GM19468 (cell line): Measurements from ENCODE around the gene ATP8A2.
A peak's percentile ranks its signal among the peaks of the same experiment; 100 is the strongest.

Experiments used
- ATAC-seq: cut with Tn5 transposase; IDR thresholded peaks from one replicate; pipeline ENCODE4 v1.9.1; 2021; ENCODE audit warnings: mild to moderate bottlenecking, moderate library complexity, moderate number of reproducible peaks; ENCODE audit not compliant: unreplicated experiment; ENCODE audit errors: extremely low read depth

Gene ATP8A2

DNA sequence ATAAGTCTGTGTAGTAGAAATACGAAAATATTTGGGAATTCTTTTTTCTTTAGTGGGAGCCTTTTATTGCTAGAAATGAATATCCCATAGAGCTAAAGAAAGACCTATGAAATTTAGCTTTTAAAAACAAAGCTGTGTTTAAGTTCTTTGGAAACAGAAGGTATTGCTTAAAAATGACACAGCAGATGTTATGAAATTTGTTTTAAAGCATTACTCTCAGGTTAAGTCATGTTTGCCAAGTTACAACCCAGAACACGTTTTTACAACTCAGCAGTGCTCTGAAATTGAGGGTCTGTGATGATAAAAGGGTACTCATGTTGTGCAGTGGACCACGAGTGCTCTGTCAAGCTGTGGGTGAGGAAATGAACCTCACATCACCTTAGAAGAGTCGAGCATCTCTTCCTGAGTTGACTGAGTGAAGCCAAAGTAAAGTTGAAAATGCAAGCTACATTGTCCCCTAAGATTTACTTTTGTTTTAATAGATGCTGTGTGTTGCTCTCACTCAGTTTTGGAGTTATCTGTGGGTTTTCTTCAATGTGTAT lies 519.0 kb downstream of the ATP8A2 start:
- no peak for ATAC-seq

GRCh38 chr13:25898991-25899390 lies 527.2 kb downstream of the ATP8A2 start:
- no peak for ATAC-seq

- no peak for ATAC-seq
These were observed 527.7 kb downstream of the ATP8A2 start for GRCh38 chr13:25899464-25899863.

- no peak for ATAC-seq
These were observed 528.2 kb downstream of the ATP8A2 start for GRCh38 chr13:25899952-25900351.

- peak; percentile 52 for ATAC-seq
These were observed 529.9 kb downstream of the ATP8A2 start for GRCh38 chr13:25901460-25902376.

DNA sequence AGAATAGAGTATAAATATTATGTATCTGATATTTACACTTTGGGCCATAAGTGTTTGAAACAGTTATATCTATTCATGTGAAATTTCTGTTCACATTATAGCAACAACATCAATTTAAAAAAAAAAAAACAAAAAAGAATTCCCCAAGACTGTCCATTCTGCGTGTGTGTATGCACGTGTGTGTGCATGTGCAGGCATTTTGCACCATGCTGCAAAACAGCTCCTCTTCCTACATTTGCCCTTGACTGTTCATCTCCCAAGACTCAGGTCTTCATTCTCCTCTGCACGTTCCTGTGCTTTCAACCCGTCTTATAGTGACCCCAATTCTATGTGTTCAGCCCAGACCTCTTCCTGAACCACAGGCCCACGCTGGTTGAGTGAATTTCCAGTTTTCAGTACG lies 530.7 kb downstream of the ATP8A2 start:
- ATAC-seq, result no peak

GRCh38 chr13:25902891-25903341 lies 531.1 kb downstream of the ATP8A2 start:
- ATAC-seq, result no peak

GRCh38 chr13:25904830-25905229 lies 533.1 kb downstream of the ATP8A2 start:
- ATAC-seq, result no peak

GRCh38 chr13:25905611-25906010 lies 533.8 kb downstream of the ATP8A2 start:
- no peak for ATAC-seq

DNA sequence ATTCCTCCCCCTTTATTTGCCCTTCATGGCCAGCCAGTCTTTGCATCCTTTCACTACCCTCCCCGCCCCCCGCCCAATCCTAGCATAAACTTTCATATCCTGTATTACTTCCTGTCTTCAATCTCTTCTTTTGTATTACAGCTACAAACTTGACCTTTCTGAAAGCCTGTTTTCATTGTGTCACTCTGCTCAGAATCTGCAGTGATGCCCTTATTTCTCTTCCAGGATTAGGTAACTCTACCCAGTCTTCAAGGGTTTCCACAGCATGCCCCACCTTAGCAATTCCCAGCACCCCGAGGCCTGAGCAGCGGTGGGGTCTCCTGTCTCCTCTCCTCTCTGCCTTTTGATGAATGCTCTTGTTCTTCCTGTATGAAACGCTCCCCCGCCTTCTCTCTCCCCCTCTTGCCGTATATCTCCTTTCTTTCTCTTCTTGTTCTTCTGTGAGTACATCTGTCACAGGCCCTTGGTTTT lies 534.5 kb downstream of the ATP8A2 start:
- ATAC-seq, result no peak

DNA sequence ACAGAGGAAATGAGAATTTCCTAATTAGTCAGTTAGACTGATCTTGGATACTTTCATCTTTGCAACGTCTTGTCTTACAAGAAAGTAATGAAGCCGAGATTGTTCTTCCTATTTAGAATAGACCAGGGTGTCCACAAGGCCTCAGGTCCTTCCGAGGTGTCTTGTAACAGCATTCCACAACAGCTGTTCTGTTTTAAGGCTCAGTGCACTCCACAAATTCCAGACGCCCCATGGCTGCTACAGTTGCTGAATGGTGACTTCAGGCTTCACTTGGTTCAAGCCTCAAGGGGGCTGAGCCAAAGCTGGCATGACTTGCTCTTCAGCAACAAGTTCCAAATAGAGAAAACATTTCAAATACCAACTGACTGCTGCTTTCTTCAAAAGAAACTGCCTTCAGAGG lies 536.6 kb downstream of the ATP8A2 start:
- no peak for ATAC-seq

GRCh38 chr13:25910243-25910642 lies 538.5 kb downstream of the ATP8A2 start:
- no peak for ATAC-seq

DNA sequence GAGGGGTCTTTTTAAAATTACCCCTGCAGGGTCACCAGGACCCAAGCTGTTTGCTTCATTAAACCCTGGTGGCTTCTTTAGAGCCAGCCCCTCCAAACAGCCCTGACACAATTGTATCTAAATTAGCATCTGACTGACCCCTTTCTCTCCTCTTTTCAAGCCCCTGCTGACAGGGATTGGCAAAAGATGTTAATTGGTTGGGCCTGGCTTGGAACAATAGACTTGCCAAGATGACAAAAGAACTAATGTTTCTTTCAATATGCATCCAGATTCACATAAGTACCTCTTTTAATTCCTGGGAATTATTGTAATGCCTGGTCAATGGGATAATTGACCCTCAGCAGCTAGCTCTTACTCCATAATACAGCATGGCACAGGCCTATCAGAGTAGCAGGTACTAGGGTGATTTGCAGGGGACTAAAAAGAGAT lies 539.2 kb downstream of the ATP8A2 start:
- ATAC-seq, result no peak

GRCh38 chr13:25912961-25913360 lies 541.2 kb downstream of the ATP8A2 start:
- ATAC-seq, result no peak

DNA sequence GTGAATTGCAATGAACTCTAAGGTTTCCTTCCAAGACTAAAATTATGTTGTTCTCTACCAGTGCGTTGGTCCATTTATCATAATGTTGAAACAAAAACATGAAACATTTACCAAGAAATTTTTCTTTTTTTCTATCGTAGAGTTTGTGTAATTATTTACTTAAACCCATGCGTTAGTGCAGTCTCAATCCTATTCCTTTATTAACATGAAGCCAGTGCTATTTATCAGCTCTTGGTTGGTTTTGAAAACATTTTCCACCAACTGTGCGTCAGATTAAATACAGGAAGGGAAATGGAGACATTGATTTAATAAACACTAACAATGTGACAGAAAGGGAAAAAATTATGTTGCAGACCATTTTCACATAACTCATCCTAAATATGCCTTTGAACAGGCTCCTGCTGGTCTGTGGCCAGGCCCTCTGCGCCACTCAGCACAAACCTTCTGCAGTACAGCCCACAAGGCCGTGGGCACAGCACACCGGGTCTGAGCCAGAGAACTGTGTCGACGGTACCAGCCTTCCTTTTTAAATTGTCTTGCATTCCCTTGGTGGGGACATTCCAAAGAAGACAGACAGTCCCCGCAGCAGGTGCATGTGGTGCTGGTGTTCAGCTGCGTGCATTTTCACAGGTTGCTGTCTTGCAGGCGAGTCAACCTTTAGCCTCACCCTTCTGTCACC lies 544.2 kb downstream of the ATP8A2 start:
- no peak for ATAC-seq

DNA sequence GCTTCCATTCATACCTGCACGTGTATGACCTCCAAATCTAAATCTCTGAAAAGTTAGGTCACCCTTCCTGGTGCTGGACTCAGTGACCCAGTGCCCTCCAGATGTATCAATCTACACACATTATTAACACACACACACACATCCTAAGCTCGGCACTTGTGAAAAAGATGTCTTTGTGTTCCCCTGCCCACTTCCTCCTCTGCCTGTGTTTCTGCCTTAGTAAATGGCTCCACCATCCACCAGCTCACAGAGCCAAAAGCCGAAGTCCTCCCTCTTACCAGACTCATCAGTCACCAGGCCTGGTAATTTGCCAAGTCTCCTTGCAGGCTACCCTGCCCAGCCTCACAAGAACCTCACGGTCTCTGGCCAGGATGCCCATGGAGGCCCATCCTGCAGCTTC lies 548.5 kb downstream of the ATP8A2 start:
- no peak for ATAC-seq

DNA sequence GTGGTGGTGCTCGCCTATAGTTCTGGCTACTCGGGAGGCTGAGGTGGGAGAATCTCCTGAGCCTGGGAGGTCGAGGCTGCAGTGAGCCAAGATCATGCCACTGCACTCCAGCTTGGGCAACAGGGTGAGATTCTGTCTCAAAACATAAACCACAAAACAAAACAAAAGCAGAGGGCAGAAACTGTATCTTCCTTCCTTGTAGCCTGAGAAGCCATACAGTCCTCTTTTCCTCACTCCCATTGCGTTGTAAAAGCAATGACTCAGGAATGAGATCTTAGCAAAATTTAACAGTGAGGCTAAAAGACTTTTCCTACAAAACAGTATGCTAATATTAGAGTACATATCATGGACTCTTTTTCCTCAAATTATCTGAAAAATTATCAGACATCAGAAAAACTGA lies 549.2 kb downstream of the ATP8A2 start:
- no peak for ATAC-seq

GRCh38 chr13:25922376-25922775 lies 550.6 kb downstream of the ATP8A2 start:
- no peak for ATAC-seq

DNA sequence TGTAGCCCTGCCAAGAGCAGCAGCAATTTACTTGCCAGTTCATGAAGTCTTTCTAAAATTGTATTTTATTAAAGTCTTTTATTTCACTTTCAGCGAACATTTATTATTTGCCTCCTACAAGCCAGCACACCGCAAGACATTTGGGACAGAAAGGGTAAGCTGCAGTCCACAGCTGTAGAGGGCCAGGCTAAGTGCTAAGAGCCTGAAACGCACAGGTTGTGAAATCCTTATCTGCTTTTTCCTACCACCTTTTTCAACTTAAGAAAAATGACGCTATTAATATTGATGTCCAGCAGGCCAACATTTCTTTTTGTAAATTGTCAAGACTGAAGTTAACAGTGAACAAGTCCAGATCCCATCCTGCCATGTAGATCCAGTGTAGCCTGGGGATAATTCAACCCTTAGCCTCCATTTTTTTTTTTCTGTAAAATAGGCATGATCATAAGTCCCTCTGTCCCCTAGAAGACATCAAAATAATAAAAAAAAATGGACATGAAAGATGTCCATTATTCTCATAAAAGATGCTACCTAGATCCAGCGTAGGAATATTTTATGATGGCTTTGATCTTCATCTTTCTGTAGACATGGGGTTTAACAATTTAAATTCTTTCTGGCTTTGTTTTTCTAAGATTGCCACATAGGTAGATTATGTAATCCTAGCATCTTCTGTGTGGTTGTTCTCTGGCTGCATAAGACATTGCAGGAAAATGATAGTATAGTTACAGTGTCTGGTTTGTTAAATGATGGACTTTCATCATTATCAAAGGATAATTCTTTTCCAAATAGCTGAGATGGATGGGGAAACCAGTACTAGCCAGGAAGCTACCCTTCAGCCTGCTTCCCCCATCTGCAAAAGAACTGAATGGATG lies 551.7 kb downstream of the ATP8A2 start:
- no peak for ATAC-seq

- no peak for ATAC-seq
These were observed 555.6 kb downstream of the ATP8A2 start for GRCh38 chr13:25927363-25927762.
